Right atrium auricular region (tissue), 2 donors: Measurements from ENCODE around the gene NOS1. TPM values are rescaled to one million over a fixed set of nuclear protein-coding genes. Genes with fewer than 3 reads are reported as not detected.

ENCODE experiments used
- DNase-seq: peaks from one replicate; pipeline ENCODE4 v3.0.0-alpha.2; 2019; ENCODE audit warnings: low spot score
- H3K27ac ChIP-seq, 2 donors: fragments of 200-600 bp; sonication (generic); 1 replicate in 1 of 2; 2 replicates in 1 of 2; pipeline ENCODE4 v1.5.1; 2016 to 2019
- H3K27me3 ChIP-seq, 2 donors: fragments of 200-600 bp; sonication (generic); one replicate each; pipeline versions ENCODE4 v1.5.1 to v1.6.0; 2017 to 2019
- H3K36me3 ChIP-seq: fragments of 200-600 bp; sonication (generic); one replicate; pipeline ENCODE4 v1.5.1; 2016
- H3K4me1 ChIP-seq, 2 donors: fragments of 200-600 bp; sonication (generic); one replicate each; pipeline versions ENCODE4 v1.5.1 to v1.6.0; 2017 to 2019
- H3K4me3 ChIP-seq, 2 donors: fragments of 200-600 bp; sonication (generic); 1 replicate in 1 of 2; 2 replicates in 1 of 2; pipeline ENCODE4 v1.5.1; 2017 to 2019; ENCODE audit warnings: mild to moderate bottlenecking in 1 of 2, moderate library complexity in 1 of 2
- H3K9me3 ChIP-seq, 2 donors: fragments of 200-600 bp; sonication (generic); one replicate each; pipeline ENCODE4 v1.5.1; 2019
- CTCF ChIP-seq, 2 donors: fragments of 200-600 bp; sonication (generic); IDR thresholded peaks; one replicate each; pipeline ENCODE4 v1.5.1; 2019; ENCODE audit warnings: antibody characterized with exemption in 2 of 2
- total RNA-seq, 2 donors: library from RNA; depleted of rRNA; stranded (reverse); fragments of >200 nt; gene quantifications; one replicate each; pipeline ENCODE4 v1.1.0, GENCODE V29; 2016

Gene NOS1
- total RNA-seq, 2 donors from 2014 or later, result 0.04 to 0.67 TPM

GRCh38 chr12:117298191-117298590 lies 63.2 kb downstream of the NOS1 start:
- H3K27me3 ChIP-seq, result no peaks in the 10 kb centered on the region
- no peak for DNase-seq
- H3K36me3 ChIP-seq, result no peaks in the 10 kb centered on the region
- no peak overlapping the region for H3K4me3 ChIP-seq
- no peaks in the 10 kb centered on the region for H3K4me1 ChIP-seq
- no peaks in the 10 kb centered on the region for H3K9me3 ChIP-seq
- no peak for TF ChIP-seq CTCF (IDR thresholded peaks at IDR 0.05)
- no peak overlapping the region for H3K27ac ChIP-seq

GRCh38 chr12:117294189-117294603 lies 67.2 kb downstream of the NOS1 start:
- H3K27me3 ChIP-seq, result peaks cover 0 to 8% of the 10 kb centered on the region in 2 donors
- no peak overlapping the region for H3K27ac ChIP-seq
- H3K4me1 ChIP-seq, result no peaks in the 10 kb centered on the region
- no peak for TF ChIP-seq CTCF (IDR thresholded peaks at IDR 0.05)
- no peak overlapping the region for H3K4me3 ChIP-seq
- DNase-seq, result no peak
- H3K36me3 ChIP-seq, result no peaks in the 10 kb centered on the region
- no peaks in the 10 kb centered on the region for H3K9me3 ChIP-seq

GRCh38 chr12:117293510-117293909 lies 67.9 kb downstream of the NOS1 start:
- no peak for DNase-seq
- Histone ChIP-seq H3K4me1 (no peaks in the 10 kb centered on the region), H3K4me3 (no peak overlapping the region), H3K27me3 (peaks cover 0 to 8% of the 10 kb centered on the region in 2 donors), H3K9me3 (no peaks in the 10 kb centered on the region), H3K27ac (no peak overlapping the region), H3K36me3 (no peaks in the 10 kb centered on the region)
- no peak for TF ChIP-seq CTCF (IDR thresholded peaks at IDR 0.05)

GRCh38 chr12:117292688-117293087 lies 68.7 kb downstream of the NOS1 start:
- no peaks in the 10 kb centered on the region for H3K9me3 ChIP-seq
- H3K4me1 ChIP-seq, result no peaks in the 10 kb centered on the region
- no peak for TF ChIP-seq CTCF (IDR thresholded peaks at IDR 0.05)
- H3K27me3 ChIP-seq, result peaks cover 0 to 8% of the 10 kb centered on the region in 2 donors
- H3K27ac ChIP-seq, result no peak overlapping the region
- H3K36me3 ChIP-seq, result no peaks in the 10 kb centered on the region
- no peak overlapping the region for H3K4me3 ChIP-seq
- no peak for DNase-seq

GRCh38 chr12:117284140-117284539 lies 77.3 kb downstream of the NOS1 start:
- Histone ChIP-seq H3K36me3 (no peaks in the 10 kb centered on the region), H3K27me3 (no peaks in the 10 kb centered on the region), H3K4me3 (no peak overlapping the region), H3K27ac (no peak overlapping the region), H3K9me3 (no peaks in the 10 kb centered on the region), H3K4me1 (no peaks in the 10 kb centered on the region)
- no peak for TF ChIP-seq CTCF (IDR thresholded peaks at IDR 0.05)
- DNase-seq, result no peak

- no peak for DNase-seq
- H3K9me3 ChIP-seq, result no peaks in the 10 kb centered on the region
- H3K27me3 ChIP-seq, result no peaks in the 10 kb centered on the region
- H3K4me3 ChIP-seq, result no peak overlapping the region
- H3K4me1 ChIP-seq, result no peaks in the 10 kb centered on the region
- H3K27ac ChIP-seq, result no peak overlapping the region
- TF ChIP-seq CTCF (IDR thresholded peaks at IDR 0.05), result no peak
- H3K36me3 ChIP-seq, result no peaks in the 10 kb centered on the region
These were observed 78.9 kb downstream of the NOS1 start for GRCh38 chr12:117282490-117282889.
